PC-9 (cell line): ENCODE results near the gene SCLY.

Experiments used
- EZH2 ChIP-seq: fragments of 200-600 bp; sonication (generic); IDR thresholded peaks from 2 replicates; pipeline ENCODE4 v1.8.0; 2017; ENCODE audit warnings: antibody characterized with exemption, low read depth
- TF ChIP-seq, protein P1 (sequence below): fragments of 200-600 bp; sonication (generic); conservative IDR thresholded peaks from 2 replicates; pipeline ENCODE4 v1.6.1; 2017; ENCODE audit warnings: mixed run types, antibody characterized with exemption, mild to moderate bottlenecking, moderate library complexity

DNA sequence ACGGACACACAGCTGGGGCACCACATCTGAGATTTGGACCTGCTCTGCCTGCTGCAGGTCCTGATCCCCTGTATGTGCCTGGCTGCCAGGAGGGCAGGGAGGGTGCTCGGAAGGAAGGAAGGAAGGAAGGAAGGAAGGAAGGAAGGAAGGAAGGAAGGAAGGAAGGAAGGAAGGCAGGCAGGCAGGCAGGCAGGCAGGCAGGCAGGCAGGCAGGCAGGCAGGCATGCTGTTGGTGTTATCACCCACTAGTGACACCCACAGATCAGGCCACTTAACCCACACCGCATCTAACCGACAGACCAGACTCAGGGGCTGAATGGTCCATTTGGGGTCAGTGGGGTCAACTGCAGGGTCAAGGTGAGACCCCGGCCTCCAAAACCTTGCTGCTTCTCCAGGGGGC is 83.5 kb downstream of the SCLY start:
- TF ChIP-seq, protein P1, sequence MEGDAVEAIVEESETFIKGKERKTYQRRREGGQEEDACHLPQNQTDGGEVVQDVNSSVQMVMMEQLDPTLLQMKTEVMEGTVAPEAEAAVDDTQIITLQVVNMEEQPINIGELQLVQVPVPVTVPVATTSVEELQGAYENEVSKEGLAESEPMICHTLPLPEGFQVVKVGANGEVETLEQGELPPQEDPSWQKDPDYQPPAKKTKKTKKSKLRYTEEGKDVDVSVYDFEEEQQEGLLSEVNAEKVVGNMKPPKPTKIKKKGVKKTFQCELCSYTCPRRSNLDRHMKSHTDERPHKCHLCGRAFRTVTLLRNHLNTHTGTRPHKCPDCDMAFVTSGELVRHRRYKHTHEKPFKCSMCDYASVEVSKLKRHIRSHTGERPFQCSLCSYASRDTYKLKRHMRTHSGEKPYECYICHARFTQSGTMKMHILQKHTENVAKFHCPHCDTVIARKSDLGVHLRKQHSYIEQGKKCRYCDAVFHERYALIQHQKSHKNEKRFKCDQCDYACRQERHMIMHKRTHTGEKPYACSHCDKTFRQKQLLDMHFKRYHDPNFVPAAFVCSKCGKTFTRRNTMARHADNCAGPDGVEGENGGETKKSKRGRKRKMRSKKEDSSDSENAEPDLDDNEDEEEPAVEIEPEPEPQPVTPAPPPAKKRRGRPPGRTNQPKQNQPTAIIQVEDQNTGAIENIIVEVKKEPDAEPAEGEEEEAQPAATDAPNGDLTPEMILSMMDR = no peak
- TF ChIP-seq EZH2 = no peak
